Body of pancreas (tissue), 4 donors: ENCODE measurements around the gene C11orf54. TPM values are rescaled to one million over a fixed set of nuclear protein-coding genes. Genes with fewer than 3 reads are reported as not detected.
"Not testable (repeated sequence)": the region's sequence is repeated elsewhere in the genome, so short reads cannot be mapped to it uniquely, and the experiment has no call there.

Experiments used
- ATAC-seq: fragments of 150-250 bp; one replicate; pipeline ENCODE4 v1.9.1; 2016
- DNase-seq, 4 donors: peaks; one replicate each; pipeline ENCODE4 v3.0.0-alpha.2; 2019
- H3K27ac ChIP-seq, 4 donors: fragments of 200-600 bp; sonication (generic); 1 replicate in 3 of 4; 2 replicates in 1 of 4; pipeline versions ENCODE4 v1.5.1 to v1.6.1; 2016 to 2019; ENCODE audit warnings: mild to moderate bottlenecking in 1 of 4, mixed read lengths in 1 of 4, moderate library complexity in 1 of 4
- H3K27me3 ChIP-seq, 2 donors: fragments of 200-600 bp; sonication (generic); one replicate each; pipeline ENCODE4 v1.6.0; 2016; ENCODE audit warnings: mild to moderate bottlenecking in 1 of 2
- H3K36me3 ChIP-seq, 2 donors: fragments of 200-600 bp; sonication (generic); replicated peaks in 1 of 2; 2 replicates each; pipeline ENCODE4 v1.5.1; 2016; ENCODE audit warnings: low read depth in 2 of 2; ENCODE audit not compliant: insufficient read depth in 1 of 2
- H3K4me1 ChIP-seq: fragments of 200-600 bp; sonication (generic); one replicate; pipeline ENCODE4 v1.6.0; 2016
- H3K4me3 ChIP-seq, 2 donors: fragments of 200-600 bp; sonication (generic); 1 replicate in 1 of 2; 2 replicates in 1 of 2; pipeline ENCODE4 v1.5.1; 2016 to 2019
- H3K9me3 ChIP-seq, 3 donors: fragments of 200-600 bp; sonication (generic); 1 replicate in 2 of 3; 2 replicates in 1 of 3; pipeline ENCODE4 v1.5.1; 2016
- POLR2A ChIP-seq, 3 donors: fragments of 450-650 bp; IDR thresholded peaks; one replicate each; pipeline ENCODE4 v1.6.1; 2016; ENCODE audit warnings: antibody characterized with exemption in 3 of 3, mild to moderate bottlenecking in 2 of 3
- WGBS, 2 donors: methylation state at CpG; one replicate each; pipeline ENCODE4 v1.1.5; 2017; 5-methylcytosine and 5-hydroxymethylcytosine counted together
- intact Hi-C: fragments of 100-400 bp; cut with DNase I; formaldehyde crosslinking; loops from one replicate; pipeline ENCODE4 v1.15.1; 2023
- total RNA-seq, 2 donors: library from RNA; depleted of rRNA; stranded (reverse); fragments of >200 nt; gene quantifications; one replicate each; pipeline ENCODE4 v1.1.0, GENCODE V29; 2016
- TF ChIP-seq, protein P1 (sequence below), 7 experiments: fragments of 450-650 bp in 4 of 7; fragments of 200-600 bp in 3 of 7; sonication (generic) in 3 of 7; IDR thresholded peaks; one replicate each; pipeline ENCODE4 v1.5.1; 2016 to 2019; ENCODE audit warnings: antibody characterized with exemption in 7 of 7

Gene C11orf54
- total RNA-seq, 2 donors from 2014 or later, result 29.0 to 45.7 TPM

DNA sequence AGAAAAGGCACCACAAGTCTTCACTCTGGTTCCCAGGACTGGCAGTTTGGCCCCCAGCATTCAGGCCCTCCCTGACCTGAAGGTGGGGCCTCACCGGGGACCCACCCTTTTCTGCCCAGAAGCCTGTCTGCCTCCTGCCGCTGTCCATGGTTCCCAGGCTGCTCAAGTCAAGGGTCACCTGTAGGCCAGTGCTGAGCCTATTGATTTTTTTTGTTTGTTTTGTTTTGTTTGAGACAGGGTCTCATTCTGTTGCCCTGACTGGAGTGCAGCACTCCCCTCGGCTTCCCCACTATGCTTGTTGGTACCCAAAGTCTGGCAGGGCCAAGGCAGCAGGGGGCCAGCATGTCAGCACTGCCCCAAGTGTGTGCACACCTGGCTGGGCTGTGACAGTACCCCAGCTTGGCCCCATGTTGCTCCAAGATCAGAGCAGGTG, 31.6 kb downstream of the C11orf54 start:
- ATAC-seq, result no peak
- Histone ChIP-seq H3K27ac (no peak overlapping the region), H3K27me3 (no peaks in the 10 kb centered on the region), H3K36me3 (no peaks in the 10 kb centered on the region), H3K4me1 (no peaks in the 10 kb centered on the region), H3K4me3 (no peak overlapping the region), H3K9me3 (no peaks in the 10 kb centered on the region)
- no peak for TF ChIP-seq POLR2A (IDR thresholded peaks at IDR 0.05)
- TF ChIP-seq, protein P1, sequence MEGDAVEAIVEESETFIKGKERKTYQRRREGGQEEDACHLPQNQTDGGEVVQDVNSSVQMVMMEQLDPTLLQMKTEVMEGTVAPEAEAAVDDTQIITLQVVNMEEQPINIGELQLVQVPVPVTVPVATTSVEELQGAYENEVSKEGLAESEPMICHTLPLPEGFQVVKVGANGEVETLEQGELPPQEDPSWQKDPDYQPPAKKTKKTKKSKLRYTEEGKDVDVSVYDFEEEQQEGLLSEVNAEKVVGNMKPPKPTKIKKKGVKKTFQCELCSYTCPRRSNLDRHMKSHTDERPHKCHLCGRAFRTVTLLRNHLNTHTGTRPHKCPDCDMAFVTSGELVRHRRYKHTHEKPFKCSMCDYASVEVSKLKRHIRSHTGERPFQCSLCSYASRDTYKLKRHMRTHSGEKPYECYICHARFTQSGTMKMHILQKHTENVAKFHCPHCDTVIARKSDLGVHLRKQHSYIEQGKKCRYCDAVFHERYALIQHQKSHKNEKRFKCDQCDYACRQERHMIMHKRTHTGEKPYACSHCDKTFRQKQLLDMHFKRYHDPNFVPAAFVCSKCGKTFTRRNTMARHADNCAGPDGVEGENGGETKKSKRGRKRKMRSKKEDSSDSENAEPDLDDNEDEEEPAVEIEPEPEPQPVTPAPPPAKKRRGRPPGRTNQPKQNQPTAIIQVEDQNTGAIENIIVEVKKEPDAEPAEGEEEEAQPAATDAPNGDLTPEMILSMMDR (IDR thresholded peaks at IDR 0.05), result no peak
- WGBS, 2 donors, result 56 to 72% methylated on average over 2 to 3 of the region's 3 CpGs
- intact Hi-C loops, result no loop called here
- DNase-seq, result no peak

DNA sequence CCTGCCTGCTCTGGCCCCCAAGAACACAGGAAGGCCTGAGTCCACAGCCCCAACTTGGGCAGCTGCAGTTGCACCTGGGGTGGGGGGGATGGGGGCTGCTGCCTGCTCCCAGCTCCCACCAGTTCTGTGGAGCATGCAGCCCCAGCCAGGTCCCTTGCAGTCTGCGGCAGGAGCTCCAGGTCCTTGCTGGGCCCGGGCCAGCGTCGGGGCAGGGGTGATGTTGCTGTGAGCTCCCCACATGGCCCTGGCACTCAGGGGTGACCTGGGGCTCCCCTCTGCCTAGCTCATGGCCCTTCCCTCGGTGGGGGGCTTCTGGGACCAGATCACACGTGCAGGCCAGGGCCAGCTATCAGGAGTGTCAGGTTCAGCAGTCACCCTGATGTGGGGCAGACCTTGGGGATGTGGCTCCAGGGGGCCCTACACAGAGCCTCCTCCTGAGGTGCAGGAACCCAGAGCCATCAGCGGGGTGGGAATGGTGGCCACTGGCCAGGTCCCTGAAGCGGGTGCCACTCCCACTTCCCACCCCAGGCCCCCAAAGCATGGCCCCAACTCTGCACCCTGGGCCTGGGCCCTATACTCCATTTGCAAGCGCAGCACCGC, 32.2 kb downstream of the C11orf54 start:
- no peaks in the 10 kb centered on the region for H3K4me1 ChIP-seq
- H3K36me3 ChIP-seq, result no peaks in the 10 kb centered on the region
- no peaks in the 10 kb centered on the region for H3K9me3 ChIP-seq
- DNase-seq (no peak), ATAC-seq (no peak)
- no peak overlapping the region for H3K27ac ChIP-seq
- no peaks in the 10 kb centered on the region for H3K27me3 ChIP-seq
- H3K4me3 ChIP-seq, result no peak overlapping the region
- 91% methylated on average over 9 of the region's 10 CpGs; no CpG with 5 or more reads in 1 of the 2 donors for WGBS, 2 donors
- TF ChIP-seq, protein P1 (IDR thresholded peaks at IDR 0.05), result no peak
- no peak for TF ChIP-seq POLR2A (IDR thresholded peaks at IDR 0.05)
- intact Hi-C loops, result no loop called here

DNA sequence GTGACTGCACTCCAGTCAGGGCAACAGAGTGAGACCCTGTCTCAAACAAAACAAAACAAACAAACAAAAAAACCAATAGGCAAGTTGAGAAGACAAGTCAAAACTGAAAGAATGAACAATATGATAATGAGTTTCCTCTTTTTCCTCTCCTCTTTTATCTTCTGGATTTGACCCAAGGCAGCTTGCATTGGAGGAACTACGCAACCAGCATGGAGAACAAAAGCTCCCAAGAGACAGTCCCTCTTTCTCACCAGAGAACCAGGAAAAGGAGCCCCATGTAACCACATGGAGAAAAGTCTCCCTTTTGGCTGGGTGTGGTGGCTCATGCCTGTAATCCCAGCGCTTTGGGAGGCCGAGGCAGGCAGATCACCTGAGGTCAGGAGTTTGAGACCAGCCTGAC, 33.1 kb downstream of the C11orf54 start:
- H3K27me3 ChIP-seq, H3K4me1 ChIP-seq, H3K27ac ChIP-seq, ATAC-seq, H3K4me3 ChIP-seq, H3K36me3 ChIP-seq, H3K9me3 ChIP-seq, intact Hi-C loops, DNase-seq: not testable (repeated sequence)
- 89% methylated on average over 3 of the region's 3 CpGs for WGBS, 2 donors

DNA sequence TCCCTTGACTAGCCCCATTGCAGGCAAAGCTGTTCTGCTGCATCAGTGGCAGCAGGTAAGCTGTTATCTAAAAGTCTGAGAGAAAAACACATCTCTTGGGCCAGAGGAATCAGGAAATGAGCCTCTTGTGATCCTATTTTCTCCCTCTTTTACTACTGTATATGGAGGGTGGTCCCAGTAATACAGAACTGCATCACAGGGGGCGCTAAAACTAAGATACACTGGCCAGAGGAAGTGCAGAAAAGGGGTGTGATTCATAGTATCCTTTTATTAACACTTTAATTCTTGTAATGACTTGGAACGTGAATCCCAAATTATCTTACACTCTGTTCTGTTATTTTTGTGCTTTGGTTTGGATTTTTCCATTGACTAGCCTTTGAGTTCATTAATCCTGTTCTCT, 33.8 kb downstream of the C11orf54 start:
- DNase-seq, result no peak
- WGBS, 2 donors, result 47 to 55% methylated on average over 2 of the region's 2 CpGs
- ATAC-seq, result no peak
- no peak for TF ChIP-seq POLR2A (IDR thresholded peaks at IDR 0.05)
- TF ChIP-seq, protein P1 (IDR thresholded peaks at IDR 0.05), result no peak
- Histone ChIP-seq H3K4me1 (no peaks in the 10 kb centered on the region), H3K9me3 (no peaks in the 10 kb centered on the region), H3K27ac (no peak overlapping the region), H3K36me3 (no peaks in the 10 kb centered on the region), H3K27me3 (no peaks in the 10 kb centered on the region), H3K4me3 (no peak overlapping the region)
- intact Hi-C loops, result no loop called here

DNA sequence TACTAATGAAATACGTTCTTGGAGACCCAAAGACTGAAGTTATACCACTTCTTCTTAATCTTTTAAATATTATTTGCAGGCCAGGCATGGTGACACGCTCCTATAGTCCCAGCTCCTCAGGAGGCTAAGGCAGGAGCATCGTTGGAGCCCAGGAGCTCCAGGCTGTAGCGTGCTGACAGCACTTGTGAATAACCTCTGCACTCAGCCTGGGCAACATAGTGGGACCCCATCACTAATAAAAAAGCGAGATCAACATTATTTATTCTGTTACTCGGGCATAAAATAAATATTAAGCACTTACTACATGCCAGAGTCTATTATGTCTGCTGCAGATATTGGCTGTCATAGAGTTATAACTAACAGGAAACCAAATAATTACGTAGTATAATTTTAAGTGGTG, 41.9 kb downstream of the C11orf54 start:
- Histone ChIP-seq H3K4me3 (peak overlapping the region in 1 of 2 donors; percentile 71), H3K4me1 (peaks cover 26% of the 10 kb centered on the region), H3K27me3 (no peaks in the 10 kb centered on the region), H3K27ac (peak overlapping the region in 2 of 4 donors; percentile 91 to 94), H3K36me3 (no peaks in the 10 kb centered on the region), H3K9me3 (no peaks in the 10 kb centered on the region)
- ATAC-seq, result no peak
- no peak for TF ChIP-seq POLR2A (IDR thresholded peaks at IDR 0.05)
- TF ChIP-seq, protein P1 (IDR thresholded peaks at IDR 0.05), result no peak
- no peak for DNase-seq
- WGBS, 2 donors, result 39 to 53% methylated on average over 7 of the region's 7 CpGs
- intact Hi-C loops, result no loop called here
